ENCODE measurements around the gene LDLRAD4.

Gene LDLRAD4

GRCh38 chr18:13549880-13550232 is 331.3 kb downstream of the LDLRAD4 start:
- no peak for DNase-seq (ENCODE audit: low spot score)
- TF ChIP-seq CTCF (IDR thresholded peaks at IDR 0.05; ENCODE audit: extremely low read depth, missing control alignments): no peak

- no peak for TF ChIP-seq CTCF (IDR thresholded peaks at IDR 0.05; ENCODE audit: extremely low read depth, missing control alignments)
- DNase-seq (ENCODE audit: low spot score): no peak
Measured at GRCh38 chr18:13550418-13551304, 332.1 kb downstream of the LDLRAD4 start.

GRCh38 chr18:13551305-13551603 is 332.7 kb downstream of the LDLRAD4 start:
- DNase-seq (ENCODE audit: low spot score): no peak
- no peak for TF ChIP-seq CTCF (IDR thresholded peaks at IDR 0.05; ENCODE audit: extremely low read depth, missing control alignments)

GRCh38 chr18:13551841-13552733 is 333.5 kb downstream of the LDLRAD4 start:
- no peak for TF ChIP-seq CTCF (IDR thresholded peaks at IDR 0.05; ENCODE audit: extremely low read depth, missing control alignments)

GRCh38 chr18:13553449-13553848 is 334.9 kb downstream of the LDLRAD4 start:
- DNase-seq (ENCODE audit: low spot score): no peak
- TF ChIP-seq CTCF (IDR thresholded peaks at IDR 0.05; ENCODE audit: extremely low read depth, missing control alignments): no peak

More at GRCh38 chr18:13551841-13552733, 333.5 kb downstream of the LDLRAD4 start:
- no peak for DNase-seq (ENCODE audit: low spot score)

- DNase-seq (ENCODE audit: low spot score): no peak
- TF ChIP-seq CTCF (IDR thresholded peaks at IDR 0.05; ENCODE audit: extremely low read depth, missing control alignments): no peak
Measured at GRCh38 chr18:13555192-13555591, 336.6 kb downstream of the LDLRAD4 start.

- no peak for TF ChIP-seq CTCF (IDR thresholded peaks at IDR 0.05; ENCODE audit: extremely low read depth, missing control alignments)
- DNase-seq (ENCODE audit: low spot score): no peak
Measured at GRCh38 chr18:13555865-13556264, 337.3 kb downstream of the LDLRAD4 start.

Data from GM20000 (cell line).